Epithelial cell of esophagus (primary cell): ENCODE results near the gene MED27.

Experiments used
- DNase-seq: peaks from one replicate; pipeline ENCODE4 v3.0.0; 2010; ENCODE audit warnings: low read depth
- H3K4me3 ChIP-seq: 2 replicates; pipeline ENCODE4 v1.5.1; 2011; ENCODE audit warnings: mild to moderate bottlenecking, low read length, control low read depth
- TF ChIP-seq, protein P1 (sequence below): IDR thresholded peaks from 2 replicates; pipeline ENCODE4 v1.5.1; 2011; ENCODE audit warnings: low read depth, mild to moderate bottlenecking, low read length, control low read depth, inconsistent platforms; ENCODE audit not compliant: insufficient read depth; ENCODE audit errors: missing control alignments

MED27 gene

DNA sequence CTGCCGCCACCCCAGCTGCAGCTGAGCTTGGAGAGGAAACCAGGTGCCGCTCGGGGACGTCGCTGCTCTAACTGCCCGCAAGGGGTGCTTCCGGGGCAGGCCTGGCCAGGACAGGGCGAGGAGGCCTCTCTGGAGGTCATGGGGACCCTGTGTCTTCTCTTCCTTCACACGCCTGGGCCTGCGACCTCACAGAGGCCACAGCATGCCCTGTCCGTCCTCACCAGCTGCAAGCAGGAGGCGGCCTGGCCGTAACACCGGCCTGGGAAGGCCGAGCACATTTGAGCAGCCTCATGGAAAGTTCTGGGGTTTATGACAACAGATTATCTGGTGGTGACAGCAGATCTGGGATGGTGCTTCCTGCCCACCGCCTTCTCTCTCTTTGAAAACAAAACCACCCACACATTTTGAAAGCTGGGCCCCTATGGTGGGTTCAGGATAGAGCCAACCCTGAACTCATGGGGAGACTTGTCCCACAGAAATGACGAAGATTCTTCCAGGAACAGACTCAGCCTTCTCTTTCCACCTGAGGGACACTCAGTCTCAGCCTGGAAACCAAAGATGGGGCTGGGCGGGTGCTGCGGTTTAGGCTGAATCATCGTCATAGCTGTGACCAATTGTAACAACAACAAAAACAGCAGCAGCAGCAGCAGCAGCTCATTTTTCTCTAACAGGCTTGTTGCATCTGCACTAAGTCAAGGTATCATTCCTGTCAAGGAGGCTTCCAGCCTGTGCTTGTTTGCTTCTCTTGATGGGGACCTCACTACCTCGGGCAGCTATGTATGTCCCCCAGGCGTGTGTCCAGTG is 240.2 kb downstream of the MED27 start:
- TF ChIP-seq, protein P1, sequence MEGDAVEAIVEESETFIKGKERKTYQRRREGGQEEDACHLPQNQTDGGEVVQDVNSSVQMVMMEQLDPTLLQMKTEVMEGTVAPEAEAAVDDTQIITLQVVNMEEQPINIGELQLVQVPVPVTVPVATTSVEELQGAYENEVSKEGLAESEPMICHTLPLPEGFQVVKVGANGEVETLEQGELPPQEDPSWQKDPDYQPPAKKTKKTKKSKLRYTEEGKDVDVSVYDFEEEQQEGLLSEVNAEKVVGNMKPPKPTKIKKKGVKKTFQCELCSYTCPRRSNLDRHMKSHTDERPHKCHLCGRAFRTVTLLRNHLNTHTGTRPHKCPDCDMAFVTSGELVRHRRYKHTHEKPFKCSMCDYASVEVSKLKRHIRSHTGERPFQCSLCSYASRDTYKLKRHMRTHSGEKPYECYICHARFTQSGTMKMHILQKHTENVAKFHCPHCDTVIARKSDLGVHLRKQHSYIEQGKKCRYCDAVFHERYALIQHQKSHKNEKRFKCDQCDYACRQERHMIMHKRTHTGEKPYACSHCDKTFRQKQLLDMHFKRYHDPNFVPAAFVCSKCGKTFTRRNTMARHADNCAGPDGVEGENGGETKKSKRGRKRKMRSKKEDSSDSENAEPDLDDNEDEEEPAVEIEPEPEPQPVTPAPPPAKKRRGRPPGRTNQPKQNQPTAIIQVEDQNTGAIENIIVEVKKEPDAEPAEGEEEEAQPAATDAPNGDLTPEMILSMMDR = no peak
- peak; percentile 89 for DNase-seq
- no peak overlapping the region for H3K4me3 ChIP-seq

DNA sequence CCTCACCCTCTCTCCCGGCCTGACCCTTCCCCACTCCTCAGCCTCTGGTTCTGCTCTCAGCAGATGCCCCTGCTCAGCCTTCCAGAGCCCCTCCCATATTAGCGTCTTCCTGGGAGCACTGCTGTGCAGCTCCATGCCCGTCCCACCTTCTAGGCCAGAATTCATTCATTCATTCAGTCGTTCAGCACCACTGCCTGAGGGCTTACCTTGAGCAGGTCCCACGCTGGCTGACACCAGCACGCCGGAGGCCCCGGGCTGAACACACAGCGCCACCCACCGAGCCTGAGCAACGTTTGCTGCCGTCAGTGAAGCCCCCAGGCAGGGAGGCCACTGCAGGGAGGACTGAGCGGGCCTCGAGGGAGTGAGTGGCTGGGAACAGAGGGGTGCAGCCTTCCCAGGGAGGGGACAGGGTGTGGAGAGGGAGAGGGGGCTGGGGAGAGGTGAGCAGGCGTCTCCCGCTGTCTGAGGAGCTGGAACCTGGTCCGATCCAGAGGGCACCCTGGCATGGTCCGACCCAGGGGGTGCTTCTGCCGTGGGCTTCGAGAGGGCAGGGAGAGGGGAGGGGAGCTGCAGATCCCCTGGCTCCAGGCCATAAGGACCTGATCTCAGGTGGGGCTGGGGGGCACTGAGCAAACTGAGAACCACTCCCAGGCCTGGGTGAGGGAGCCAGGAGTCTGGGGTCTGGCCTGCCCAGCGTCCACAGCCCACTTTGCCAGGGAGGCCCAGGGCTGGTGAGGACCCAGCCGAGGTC is 241.0 kb downstream of the MED27 start:
- TF ChIP-seq, protein P1 = no peak
- DNase-seq = no peak
- no peak overlapping the region for H3K4me3 ChIP-seq

DNA sequence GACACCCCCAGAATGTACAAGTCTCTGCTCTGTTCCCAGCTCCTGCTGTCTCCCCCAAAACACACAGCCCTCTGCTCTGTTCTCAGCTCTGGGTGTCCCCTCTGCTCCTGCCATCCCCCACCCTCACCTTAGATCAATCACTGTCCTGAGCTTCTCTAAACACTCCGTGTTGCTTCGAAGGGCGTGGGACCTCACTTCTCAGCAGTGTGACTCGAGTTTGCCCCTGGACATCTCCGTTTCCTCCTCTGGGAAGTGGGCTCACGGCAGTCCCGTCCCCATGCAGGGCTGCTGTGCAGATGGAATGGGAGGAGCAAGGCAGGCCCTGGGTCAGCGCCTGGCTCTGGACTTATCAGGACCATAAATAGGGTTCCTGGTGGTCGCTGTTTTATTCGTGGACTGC is 241.8 kb downstream of the MED27 start:
- no peak for DNase-seq
- no peak overlapping the region for H3K4me3 ChIP-seq
- TF ChIP-seq, protein P1 = no peak

DNA sequence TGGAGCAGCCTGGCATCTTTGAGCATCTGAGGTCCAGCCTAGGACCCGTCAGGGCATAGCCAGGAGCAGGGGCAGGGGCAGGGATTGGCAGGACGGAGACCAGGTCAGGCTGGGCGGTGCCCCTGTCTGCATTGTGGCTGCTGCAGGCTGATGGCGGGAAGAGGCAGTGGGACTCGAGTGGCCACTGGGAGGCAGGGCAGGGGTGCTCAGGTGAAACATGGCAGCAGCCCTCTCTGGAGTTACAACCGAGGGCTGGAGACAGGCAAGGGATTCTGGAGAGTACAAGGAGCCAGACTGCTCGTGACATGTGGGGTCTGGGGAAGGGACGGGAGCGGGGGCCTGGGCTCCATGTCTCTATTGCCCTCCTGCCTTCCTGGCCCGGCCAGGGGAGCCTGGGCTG is 242.4 kb downstream of the MED27 start:
- TF ChIP-seq, protein P1 = no peak
- H3K4me3 ChIP-seq = no peak overlapping the region
- peak; percentile 4 for DNase-seq

DNA sequence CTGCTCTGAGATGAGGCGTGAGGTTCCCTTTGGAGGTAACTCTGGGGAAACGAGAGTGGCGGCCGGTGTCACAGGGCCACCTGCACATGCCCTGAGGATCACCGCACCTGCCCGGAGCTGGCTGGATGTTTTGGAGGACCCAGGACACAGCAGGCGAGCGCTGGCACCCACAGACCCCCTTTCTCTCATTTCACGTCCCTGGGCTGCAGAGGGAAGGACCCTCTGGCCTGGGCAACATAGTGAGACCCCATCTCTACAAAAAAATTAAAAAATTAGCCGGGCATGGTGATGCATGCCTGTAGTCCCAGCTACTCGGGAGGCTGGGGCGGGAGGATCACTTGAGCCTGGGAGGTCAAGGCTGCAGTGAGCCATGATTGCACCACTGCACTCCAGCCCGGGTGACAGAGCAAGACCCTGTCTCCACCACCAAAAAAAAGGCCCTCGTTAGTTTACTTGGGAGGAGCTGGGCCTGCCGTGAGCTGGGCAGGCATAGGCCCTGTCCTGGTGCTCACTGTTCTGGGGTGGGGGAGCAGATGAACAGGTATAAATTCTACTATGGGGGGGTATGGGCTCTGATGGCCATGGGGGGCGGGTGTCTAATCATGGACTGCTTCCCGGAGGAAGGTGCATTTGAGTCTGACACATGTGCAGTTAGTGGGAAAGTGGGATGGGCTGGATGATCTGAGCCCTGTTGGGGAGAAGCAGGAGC is 242.9 kb downstream of the MED27 start:
- TF ChIP-seq, protein P1 = no peak
- no peak for DNase-seq
- no peak overlapping the region for H3K4me3 ChIP-seq

DNA sequence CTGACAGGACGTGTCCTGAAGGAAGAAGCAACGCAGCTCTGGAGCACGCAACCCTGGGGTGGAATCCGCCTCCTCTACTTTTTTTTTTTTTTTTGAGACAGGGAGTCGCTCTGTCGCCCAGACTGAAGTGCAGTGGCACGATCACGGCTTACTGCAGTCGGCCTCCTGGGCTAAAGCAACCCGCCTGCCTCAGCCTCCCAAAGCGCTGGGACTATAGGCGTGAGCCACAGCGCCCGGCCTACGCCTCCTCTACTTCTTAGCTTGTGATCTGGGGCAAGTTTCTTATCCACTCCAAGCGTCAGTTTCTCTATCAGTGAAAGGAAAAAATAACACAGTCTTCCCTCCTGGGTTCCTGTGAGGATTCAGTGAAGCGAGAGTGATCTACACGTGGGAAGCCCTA is 243.6 kb downstream of the MED27 start:
- H3K4me3 ChIP-seq = no peak overlapping the region
- no peak for DNase-seq
- TF ChIP-seq, protein P1 = no peak
